B cell (primary cell): ENCODE data around the gene EIF4A2. TPM values are rescaled to one million over a fixed set of nuclear protein-coding genes. Genes with fewer than 3 reads are reported as not detected.

ENCODE experiments used
- ATAC-seq: fragments of 200-7000 bp; cut with Tn5 transposase; one replicate; pipeline ENCODE4 v1.10.0; 2021; ENCODE audit warnings: low read depth, mild to moderate bottlenecking, moderate number of reproducible peaks, moderate library complexity
- CTCF ChIA-PET: fragments of 350-600 bp; sonication (Branson Sonifier 250); formaldehyde crosslinking; loops from one replicate; lab custom pipeline; 2021; ENCODE audit warnings: antibody characterized with exemption, inconsistent platforms; lab: Charles Lee
- POLR2A ChIA-PET: fragments of 350-600 bp; sonication (Branson Sonifier 250); formaldehyde crosslinking; loops from one replicate; lab custom pipeline; 2021; ENCODE audit warnings: antibody characterized with exemption; lab: Charles Lee
- DNase-seq: peaks from one replicate; pipeline ENCODE4 v3.0.0; 2013
- H2AFZ ChIP-seq: 2 replicates; pipeline ENCODE4 v1.6.1; 2012; ENCODE audit warnings: mild to moderate bottlenecking, low read depth, low read length; ENCODE audit not compliant: insufficient read depth, poor library complexity, severe bottlenecking
- H3K27ac ChIP-seq, 2 donors: 1 replicate in 1 of 2; 2 replicates in 1 of 2; pipeline ENCODE4 v1.5.1; 2012 to 2013; ENCODE audit warnings: low read length in 2 of 2, mild to moderate bottlenecking in 2 of 2, moderate library complexity in 1 of 2
- H3K27me3 ChIP-seq, 4 experiments: fragments of 200-600 bp in 1 of 4; sonication (generic) in 1 of 4; replicated peaks in 1 of 4; 1 replicate in 2 of 4; 2 replicates in 2 of 4; pipeline versions ENCODE4 v1.6.1 to v1.7.0; 2013 to 2016; ENCODE audit warnings: low read length in 3 of 4, mild to moderate bottlenecking in 2 of 4, mixed read lengths in 1 of 4, moderate library complexity in 1 of 4; ENCODE audit not compliant: insufficient read depth in 4 of 4, control insufficient read depth in 3 of 4; ENCODE audit errors: control extremely low read depth in 1 of 4
- H3K36me3 ChIP-seq, 2 experiments: replicated peaks in 1 of 2; 1 replicate in 1 of 2; 2 replicates in 1 of 2; pipeline versions ENCODE4 v1.6.1 to v1.7.1; 2013; ENCODE audit warnings: low read length in 1 of 2; ENCODE audit not compliant: insufficient read depth in 2 of 2, control insufficient read depth in 1 of 2; ENCODE audit errors: control extremely low read depth in 1 of 2, extremely low read depth in 1 of 2
- H3K4me1 ChIP-seq, 2 donors: fragments of 200-600 bp in 1 of 2; sonication (generic) in 1 of 2; 1 replicate in 1 of 2; 2 replicates in 1 of 2; pipeline versions ENCODE4 v1.5.1 to v1.6.1; 2013 to 2017; ENCODE audit warnings: low read length in 2 of 2; ENCODE audit not compliant: control insufficient read depth in 2 of 2, insufficient read depth in 2 of 2
- H3K4me2 ChIP-seq: replicated peaks from 2 replicates; pipeline ENCODE3; 2012; ENCODE audit warnings: mild to moderate bottlenecking, low read depth, low read length; ENCODE audit not compliant: poor library complexity, severe bottlenecking
- H3K4me3 ChIP-seq, 5 experiments: fragments of 200-600 bp in 1 of 5; sonication (generic) in 1 of 5; 1 replicate in 3 of 5; 2 replicates in 2 of 5; pipeline versions ENCODE4 v1.5.1 to v1.7.0; 2011 to 2016; ENCODE audit warnings: low read length in 4 of 5, mild to moderate bottlenecking in 4 of 5, low read depth in 2 of 5, control low read depth in 1 of 5, moderate library complexity in 1 of 5; ENCODE audit not compliant: insufficient read depth in 1 of 5; ENCODE audit errors: control extremely low read depth in 1 of 5, extremely low read depth in 1 of 5
- H3K79me2 ChIP-seq: fragments of 200-600 bp; sonication (generic); one replicate; pipeline ENCODE4 v1.6.0; 2016; ENCODE audit warnings: low read length; ENCODE audit not compliant: control insufficient read depth, insufficient read depth
- H3K9ac ChIP-seq: fragments of 200-600 bp; sonication (generic); 2 replicates; pipeline ENCODE4 v1.6.1; 2017; ENCODE audit warnings: mild to moderate bottlenecking, low read length, moderate library complexity
- H3K9me3 ChIP-seq, 3 donors: one replicate each; pipeline versions ENCODE4 v1.6.1 to v1.7.1; 2013; ENCODE audit warnings: low read length in 2 of 3; ENCODE audit not compliant: control insufficient read depth in 2 of 3, insufficient read depth in 1 of 3; ENCODE audit errors: control extremely low read depth in 1 of 3
- H4K20me1 ChIP-seq: 2 replicates; pipeline ENCODE4 v1.6.0; 2012; ENCODE audit warnings: mild to moderate bottlenecking, low read length; ENCODE audit not compliant: insufficient read depth, control insufficient read depth, poor library complexity, severe bottlenecking
- H3K27ac Mint-ChIP-seq: one replicate; pipeline ENCODE4 v1.8.0; 2021; ENCODE audit warnings: mixed read lengths
- H3K27me3 Mint-ChIP-seq: one replicate; pipeline ENCODE4 v1.8.0; 2021; ENCODE audit warnings: mixed read lengths
- H3K4me1 Mint-ChIP-seq: one replicate; pipeline ENCODE4 v1.8.0; 2021; ENCODE audit warnings: mixed read lengths
- H3K4me3 Mint-ChIP-seq: one replicate; pipeline ENCODE4 v1.8.0; 2021; ENCODE audit warnings: mixed read lengths
- H3K9me3 Mint-ChIP-seq: one replicate; pipeline ENCODE4 v1.8.0; 2022; ENCODE audit warnings: mixed read lengths; ENCODE audit not compliant: insufficient read depth
- EZH2 ChIP-seq: IDR thresholded peaks from 2 replicates; pipeline ENCODE4 v1.6.1; 2012; ENCODE audit warnings: borderline replicate concordance, low read depth, mild to moderate bottlenecking, moderate library complexity, low read length; ENCODE audit not compliant: insufficient read depth, poor library complexity, severe bottlenecking
- WGBS: methylation state at CpG from one replicate; pipeline ENCODE4 v1.1.5; 2013; ENCODE audit warnings: missing lambda C conversion rate; ENCODE audit not compliant: insufficient coverage; 5-methylcytosine and 5-hydroxymethylcytosine counted together
- intact Hi-C: fragments of 100-400 bp; cut with micrococcal nuclease; formaldehyde crosslinking; loops from one replicate; pipeline ENCODE4 v1.10.0; 2022
- polyA plus RNA-seq: library from polyadenylated mRNA; depleted of rRNA; stranded (reverse); fragments of >200 nt; gene quantifications from 2 replicates; pipeline ENCODE4 v1.2.3, GENCODE V29; 2012
- small RNA-seq: library from RNA; depleted of rRNA; stranded (forward); fragments of <200 nt; gene quantifications from one replicate; pipeline ENCODE3, GENCODE V24; 2012; ENCODE audit warnings: low replicate concordance, low read depth; ENCODE audit not compliant: insufficient read length
- total RNA-seq, 2 donors: library from RNA; stranded (reverse); fragments of 120-200 nt in 1 of 2; gene quantifications; 1 replicate in 1 of 2; 2 replicates in 1 of 2; pipeline versions ENCODE4 v1.2.3 to v1.2.4, GENCODE V29; 2013 to 2022
- TF ChIP-seq, protein P1 (sequence below): fragments of 200-600 bp; IDR thresholded peaks from one replicate; pipeline ENCODE4 v1.8.0; 2022; ENCODE audit warnings: antibody characterized with exemption, mild to moderate bottlenecking

The EIF4A2 gene
- total and polyA plus RNA-seq, 2 donors (not counting 1 experiment from before 2014, with no cell fraction given), result 506 to 547 TPM

DNA sequence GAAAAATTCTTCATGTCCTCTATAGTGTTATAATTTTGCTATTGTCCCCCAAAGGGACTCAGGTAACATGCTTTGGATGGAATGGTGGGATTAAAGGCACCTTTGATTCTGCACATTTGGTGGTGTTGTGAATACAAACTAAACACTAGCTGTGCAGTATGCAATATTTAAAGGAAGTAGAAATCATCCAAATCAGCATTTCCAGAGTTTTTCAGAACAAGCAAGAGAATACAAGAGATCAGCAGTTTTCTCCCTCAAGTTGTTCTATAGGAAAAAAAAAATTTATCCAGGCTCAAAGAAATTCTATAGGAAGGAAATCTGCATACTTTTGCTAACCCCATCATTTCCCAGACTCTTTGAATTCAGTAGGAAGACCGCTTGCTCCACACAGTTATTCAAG is 48.9 kb downstream of the EIF4A2 start:
- WGBS, result 100% methylated on average over 1 of the region's 1 CpG
- Histone ChIP-seq H3K79me2 (no peaks in the 10 kb centered on the region), H3K9me3 (peaks cover 0 to 4% (median 0%) of the 10 kb centered on the region in 3 donors), H2AFZ (no peak overlapping the region), H3K4me1 (peaks cover 4 to 6% of the 10 kb centered on the region in 2 donors), H3K4me2 (no peak overlapping the region), H3K27me3 (peaks cover 0 to 52% (median 34%) of the 10 kb centered on the region in 4 experiments), H3K27ac (no peak overlapping the region), H3K36me3 (no peaks in the 10 kb centered on the region), H3K9ac (no peak overlapping the region), H3K4me3 (no peak overlapping the region), H4K20me1 (no peaks in the 10 kb centered on the region)
- intact Hi-C loops, result no loop called here
- Mint-ChIP-seq H3K27me3 (peaks cover 50% of the 10 kb centered on the region), H3K27ac (no peak overlapping the region), H3K9me3 (no peaks in the 10 kb centered on the region), H3K4me3 (no peak overlapping the region), H3K4me1 (peaks cover 1% of the 10 kb centered on the region)
- POLR2A ChIA-PET, result no interaction called here
- DNase-seq (no peak), ATAC-seq (no peak)
- TF ChIP-seq EZH2, result no peak
- TF ChIP-seq, protein P1, sequence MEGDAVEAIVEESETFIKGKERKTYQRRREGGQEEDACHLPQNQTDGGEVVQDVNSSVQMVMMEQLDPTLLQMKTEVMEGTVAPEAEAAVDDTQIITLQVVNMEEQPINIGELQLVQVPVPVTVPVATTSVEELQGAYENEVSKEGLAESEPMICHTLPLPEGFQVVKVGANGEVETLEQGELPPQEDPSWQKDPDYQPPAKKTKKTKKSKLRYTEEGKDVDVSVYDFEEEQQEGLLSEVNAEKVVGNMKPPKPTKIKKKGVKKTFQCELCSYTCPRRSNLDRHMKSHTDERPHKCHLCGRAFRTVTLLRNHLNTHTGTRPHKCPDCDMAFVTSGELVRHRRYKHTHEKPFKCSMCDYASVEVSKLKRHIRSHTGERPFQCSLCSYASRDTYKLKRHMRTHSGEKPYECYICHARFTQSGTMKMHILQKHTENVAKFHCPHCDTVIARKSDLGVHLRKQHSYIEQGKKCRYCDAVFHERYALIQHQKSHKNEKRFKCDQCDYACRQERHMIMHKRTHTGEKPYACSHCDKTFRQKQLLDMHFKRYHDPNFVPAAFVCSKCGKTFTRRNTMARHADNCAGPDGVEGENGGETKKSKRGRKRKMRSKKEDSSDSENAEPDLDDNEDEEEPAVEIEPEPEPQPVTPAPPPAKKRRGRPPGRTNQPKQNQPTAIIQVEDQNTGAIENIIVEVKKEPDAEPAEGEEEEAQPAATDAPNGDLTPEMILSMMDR, result no peak
- CTCF ChIA-PET, result no interaction called here

Small RNA genes lying within 50 kb of the gene (small RNA-seq; reads per million reads assigned to genes)
- gene RF00092 (not detected), gene RNU6-1105P (not detected), gene SNORA4 (not detected), gene SNORA63 (not detected), gene SNORA81 (not detected), gene SNORD2 (not detected)

Other genes starting within 250 kb of the EIF4A2 start
- gene CRYGS, start 239.2 kb upstream of the EIF4A2 start, total RNA-seq, result 10.3 and 10.9 TPM in 2 replicates
- gene CRYGS, start 239.2 kb upstream of the EIF4A2 start, polyA plus RNA-seq, result 3.4 and 3.6 TPM in 2 replicates
- gene TBCCD1, start 216.2 kb upstream of the EIF4A2 start, total RNA-seq, result 17.3 and 21.4 TPM in 2 replicates
- 12.5 and 15.9 TPM in 2 replicates for gene TBCCD1, start 216.2 kb upstream of the EIF4A2 start, polyA plus RNA-seq
- 27.7 and 28.5 TPM in 2 replicates for gene DNAJB11, start 212.9 kb upstream of the EIF4A2 start, total RNA-seq
- 17.9 and 79.5 TPM in 2 replicates for gene DNAJB11, start 212.9 kb upstream of the EIF4A2 start, polyA plus RNA-seq
- not detected in 2 replicates for gene AHSG, start 170.5 kb upstream of the EIF4A2 start, total RNA-seq
- gene AHSG, start 170.5 kb upstream of the EIF4A2 start, polyA plus RNA-seq, result not detected in 2 replicates
- gene FETUB, start 143.2 kb upstream of the EIF4A2 start, total RNA-seq, result not detected in 2 replicates
- gene FETUB, start 143.2 kb upstream of the EIF4A2 start, polyA plus RNA-seq, result not detected in 2 replicates
- gene HRG, start 117.6 kb upstream of the EIF4A2 start, total RNA-seq, result not detected in 2 replicates
- not detected in 2 replicates for gene HRG, start 117.6 kb upstream of the EIF4A2 start, polyA plus RNA-seq
- gene KNG1, start 66.2 kb upstream of the EIF4A2 start, total RNA-seq, result not detected in 2 replicates
- gene KNG1, start 66.2 kb upstream of the EIF4A2 start, polyA plus RNA-seq, result not detected in 2 replicates
- 17.8 and 21.0 TPM in 2 replicates for gene RFC4, start 22.9 kb downstream of the EIF4A2 start, total RNA-seq
- gene RFC4, start 22.9 kb downstream of the EIF4A2 start, polyA plus RNA-seq, result 20.5 and 23.5 TPM in 2 replicates
- not detected in 2 replicates for gene ADIPOQ, start 59.1 kb downstream of the EIF4A2 start, total RNA-seq
- not detected in 2 replicates for gene ADIPOQ, start 59.1 kb downstream of the EIF4A2 start, polyA plus RNA-seq
- 563 and 585 TPM in 2 replicates for gene ST6GAL1, start 146.9 kb downstream of the EIF4A2 start, total RNA-seq
- 174 and 218 TPM in 2 replicates for gene ST6GAL1, start 146.9 kb downstream of the EIF4A2 start, polyA plus RNA-seq